Loucy (cell line): ENCODE results near the gene NT5DC4.

ENCODE experiments used
- EZH2phosphoT487 ChIP-seq: fragments of 200-600 bp; IDR thresholded peaks from 2 replicates; pipeline ENCODE4 v1.6.1; 2018; ENCODE audit warnings: antibody characterized with exemption, mild to moderate bottlenecking, moderate library complexity, borderline replicate concordance
- TF ChIP-seq, protein P1 (sequence below): fragments of 200-600 bp; sonication (generic); conservative IDR thresholded peaks from 2 replicates; pipeline ENCODE4 v1.5.1; 2014; ENCODE audit warnings: mild to moderate bottlenecking, antibody characterized with exemption, low read length

DNA sequence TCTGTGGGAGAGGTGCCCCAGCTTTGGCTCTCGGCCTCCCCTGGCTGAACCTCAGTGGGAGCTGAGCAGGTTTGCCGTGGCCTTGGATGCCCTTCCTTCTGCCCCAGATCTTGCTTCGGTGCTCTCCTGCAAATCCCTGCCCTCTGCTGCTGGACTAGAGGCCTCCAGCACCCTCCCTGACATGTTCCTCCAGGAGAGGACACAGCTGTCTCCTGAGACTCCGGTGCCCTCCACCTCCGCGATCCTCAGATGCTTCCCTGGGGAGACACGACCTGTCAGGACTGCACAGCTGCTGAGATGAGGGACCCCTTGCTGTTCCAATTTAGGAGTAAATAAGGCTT lies 7.3 kb upstream of the NT5DC4 start:
- TF ChIP-seq, protein P1, sequence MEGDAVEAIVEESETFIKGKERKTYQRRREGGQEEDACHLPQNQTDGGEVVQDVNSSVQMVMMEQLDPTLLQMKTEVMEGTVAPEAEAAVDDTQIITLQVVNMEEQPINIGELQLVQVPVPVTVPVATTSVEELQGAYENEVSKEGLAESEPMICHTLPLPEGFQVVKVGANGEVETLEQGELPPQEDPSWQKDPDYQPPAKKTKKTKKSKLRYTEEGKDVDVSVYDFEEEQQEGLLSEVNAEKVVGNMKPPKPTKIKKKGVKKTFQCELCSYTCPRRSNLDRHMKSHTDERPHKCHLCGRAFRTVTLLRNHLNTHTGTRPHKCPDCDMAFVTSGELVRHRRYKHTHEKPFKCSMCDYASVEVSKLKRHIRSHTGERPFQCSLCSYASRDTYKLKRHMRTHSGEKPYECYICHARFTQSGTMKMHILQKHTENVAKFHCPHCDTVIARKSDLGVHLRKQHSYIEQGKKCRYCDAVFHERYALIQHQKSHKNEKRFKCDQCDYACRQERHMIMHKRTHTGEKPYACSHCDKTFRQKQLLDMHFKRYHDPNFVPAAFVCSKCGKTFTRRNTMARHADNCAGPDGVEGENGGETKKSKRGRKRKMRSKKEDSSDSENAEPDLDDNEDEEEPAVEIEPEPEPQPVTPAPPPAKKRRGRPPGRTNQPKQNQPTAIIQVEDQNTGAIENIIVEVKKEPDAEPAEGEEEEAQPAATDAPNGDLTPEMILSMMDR, result no peak
- TF ChIP-seq EZH2phosphoT487, result no peak
